ENCODE data around the gene PLD3.

- TF ChIP-seq, protein P1, sequence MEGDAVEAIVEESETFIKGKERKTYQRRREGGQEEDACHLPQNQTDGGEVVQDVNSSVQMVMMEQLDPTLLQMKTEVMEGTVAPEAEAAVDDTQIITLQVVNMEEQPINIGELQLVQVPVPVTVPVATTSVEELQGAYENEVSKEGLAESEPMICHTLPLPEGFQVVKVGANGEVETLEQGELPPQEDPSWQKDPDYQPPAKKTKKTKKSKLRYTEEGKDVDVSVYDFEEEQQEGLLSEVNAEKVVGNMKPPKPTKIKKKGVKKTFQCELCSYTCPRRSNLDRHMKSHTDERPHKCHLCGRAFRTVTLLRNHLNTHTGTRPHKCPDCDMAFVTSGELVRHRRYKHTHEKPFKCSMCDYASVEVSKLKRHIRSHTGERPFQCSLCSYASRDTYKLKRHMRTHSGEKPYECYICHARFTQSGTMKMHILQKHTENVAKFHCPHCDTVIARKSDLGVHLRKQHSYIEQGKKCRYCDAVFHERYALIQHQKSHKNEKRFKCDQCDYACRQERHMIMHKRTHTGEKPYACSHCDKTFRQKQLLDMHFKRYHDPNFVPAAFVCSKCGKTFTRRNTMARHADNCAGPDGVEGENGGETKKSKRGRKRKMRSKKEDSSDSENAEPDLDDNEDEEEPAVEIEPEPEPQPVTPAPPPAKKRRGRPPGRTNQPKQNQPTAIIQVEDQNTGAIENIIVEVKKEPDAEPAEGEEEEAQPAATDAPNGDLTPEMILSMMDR (IDR thresholded peaks at IDR 0.05): no peak
- no peak for TF ChIP-seq ZFX (IDR thresholded peaks at IDR 0.05; ENCODE audit: borderline replicate concordance)
Observed at GRCh38 chr19:40395956-40396355, 47.5 kb downstream of the PLD3 start.

All from 22Rv1 (cell line).